Activated T-helper 17 cell treated with anti-CD3 and anti-CD28 coated beads, Interleukin-2, amount 50 U/mL, for 72 hours (primary cell): Measurements from ENCODE around the gene PRKN. TPM values are rescaled to one million over a fixed set of nuclear protein-coding genes. Genes with fewer than 3 reads are reported as not detected.

ENCODE experiments used
- ATAC-seq: fragments of 150-1000 bp; cut with Tn5 transposase; replicated peaks from 2 replicates; pipeline ENCODE4 v1.10.0; 2021; ENCODE audit warnings: mild to moderate bottlenecking, moderate library complexity
- H3K27ac Mint-ChIP-seq: one replicate; pipeline ENCODE4 v1.8.0; 2022; ENCODE audit warnings: mixed read lengths
- H3K27me3 Mint-ChIP-seq: one replicate; pipeline ENCODE4 v1.8.0; 2022; ENCODE audit warnings: mixed read lengths
- H3K36me3 Mint-ChIP-seq: one replicate; pipeline ENCODE4 v1.8.0; 2022; ENCODE audit warnings: low read depth, mild to moderate bottlenecking, mixed read lengths
- H3K4me1 Mint-ChIP-seq: one replicate; pipeline ENCODE4 v1.8.0; 2022; ENCODE audit warnings: mixed read lengths
- H3K4me3 Mint-ChIP-seq: one replicate; pipeline ENCODE4 v1.8.0; 2022; ENCODE audit warnings: mild to moderate bottlenecking, mixed read lengths
- H3K9me3 Mint-ChIP-seq: one replicate; pipeline ENCODE4 v1.8.0; 2022; ENCODE audit warnings: mixed read lengths
- total RNA-seq, 2 donors: library from RNA; stranded (reverse); gene quantifications; one replicate each; pipeline ENCODE4 v1.2.3, GENCODE V29; 2022

Gene PRKN
- total RNA-seq, 2 donors from 2014 or later, result 0.84 to 0.87 TPM

DNA sequence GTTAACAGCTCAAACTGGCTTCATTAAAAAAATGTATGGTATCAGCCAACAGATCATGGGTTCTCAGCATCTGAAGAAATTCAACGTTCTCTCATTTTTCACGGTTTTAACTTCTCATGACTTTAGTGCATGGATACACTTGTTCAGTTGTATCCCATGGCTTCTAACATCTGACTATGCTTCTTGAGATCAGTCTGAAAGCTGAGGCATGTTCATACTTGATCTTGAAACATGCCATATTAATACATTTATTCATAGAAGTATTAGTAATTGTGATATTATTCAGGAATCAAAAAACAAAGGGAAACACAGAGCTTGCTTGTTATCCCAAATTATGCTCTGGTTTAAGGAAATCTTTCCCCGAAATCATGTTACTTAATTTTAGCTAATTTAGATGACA, 649.4 kb downstream of the PRKN start:
- Mint-ChIP-seq H3K4me1 (no peaks in the 10 kb centered on the region), H3K4me3 (no peak overlapping the region), H3K36me3 (no peaks in the 10 kb centered on the region), H3K27me3 (no peaks in the 10 kb centered on the region), H3K9me3 (peaks cover 14% of the 10 kb centered on the region), H3K27ac (no peak overlapping the region)
- no peak for ATAC-seq

DNA sequence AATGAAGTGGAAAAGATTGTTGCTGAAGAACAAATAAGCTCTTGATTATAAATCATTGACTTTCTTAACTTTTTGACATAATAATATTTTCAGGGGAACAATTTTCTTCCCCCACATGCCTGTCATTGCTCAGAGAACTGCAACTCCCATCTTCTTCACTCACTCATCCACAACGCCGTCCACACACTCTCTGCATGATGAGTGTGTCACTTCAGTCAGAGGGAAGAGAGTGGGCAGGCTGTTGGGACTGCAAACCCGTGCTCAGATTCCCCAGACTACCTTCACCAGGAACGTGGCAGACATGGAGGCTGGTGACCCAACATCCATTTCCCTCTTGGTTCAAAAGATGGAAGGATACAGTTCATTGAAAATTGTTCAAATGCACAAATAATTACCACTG, 650.8 kb downstream of the PRKN start:
- Mint-ChIP-seq H3K27ac (no peak overlapping the region), H3K4me3 (no peak overlapping the region), H3K36me3 (no peaks in the 10 kb centered on the region), H3K4me1 (no peaks in the 10 kb centered on the region), H3K27me3 (no peaks in the 10 kb centered on the region), H3K9me3 (peaks cover 13% of the 10 kb centered on the region)
- ATAC-seq, result no peak

DNA sequence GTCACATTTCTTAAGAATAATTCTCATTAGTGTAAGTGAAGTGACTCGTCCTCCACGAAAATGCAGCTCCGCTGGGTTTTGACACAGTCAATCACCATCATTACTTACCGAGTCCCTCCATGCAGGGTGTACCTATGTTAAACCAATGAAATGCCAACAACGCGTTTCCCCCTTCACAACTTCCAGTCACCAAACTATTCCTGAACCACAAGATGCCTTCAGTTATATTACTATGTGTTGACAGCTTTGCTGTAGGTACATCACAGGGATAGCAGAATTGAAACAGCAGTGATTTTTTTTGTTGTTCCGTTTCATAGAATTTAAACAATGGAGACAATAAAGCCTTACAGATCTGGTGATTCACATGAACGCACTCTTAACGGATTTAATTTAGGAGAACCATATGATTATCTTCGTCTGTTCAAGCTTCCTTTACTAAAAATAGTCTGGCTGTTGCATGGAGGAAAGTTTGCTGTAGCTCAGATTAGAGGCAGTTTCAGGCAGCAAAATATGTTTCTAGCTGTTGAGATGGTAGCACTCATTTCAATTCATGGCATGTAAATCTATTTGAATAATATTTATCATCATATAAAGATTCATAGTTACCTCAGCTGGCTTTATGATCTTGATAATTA, 652.8 kb downstream of the PRKN start:
- no peaks in the 10 kb centered on the region for H3K27me3 Mint-ChIP-seq
- no peaks in the 10 kb centered on the region for H3K36me3 Mint-ChIP-seq
- H3K4me1 Mint-ChIP-seq, result no peaks in the 10 kb centered on the region
- H3K27ac Mint-ChIP-seq, result no peak overlapping the region
- ATAC-seq, result no peak
- peaks cover 13% of the 10 kb centered on the region for H3K9me3 Mint-ChIP-seq
- no peak overlapping the region for H3K4me3 Mint-ChIP-seq

DNA sequence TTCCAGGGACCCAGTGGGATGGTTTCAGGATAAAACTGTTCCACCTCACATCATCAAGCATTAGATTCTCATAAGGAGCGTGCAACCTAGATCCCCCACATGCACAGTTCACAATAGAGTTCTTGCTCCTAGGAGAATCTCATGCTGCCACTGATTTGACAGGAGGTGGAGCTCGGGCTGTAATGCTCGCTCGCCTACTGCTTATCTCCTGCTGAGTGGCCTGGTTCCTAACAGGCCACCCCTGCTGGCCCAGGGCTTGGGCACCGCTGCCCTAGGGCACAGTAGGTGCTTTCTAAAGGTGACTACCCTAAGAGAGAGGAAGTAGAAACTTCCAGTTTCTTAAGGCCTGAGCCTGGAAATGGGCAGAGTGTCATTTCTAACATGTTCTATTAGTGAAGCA, 656.9 kb downstream of the PRKN start:
- Mint-ChIP-seq H3K36me3 (no peaks in the 10 kb centered on the region), H3K9me3 (peaks cover 13% of the 10 kb centered on the region), H3K27me3 (no peaks in the 10 kb centered on the region), H3K4me1 (no peaks in the 10 kb centered on the region), H3K27ac (no peak overlapping the region), H3K4me3 (no peak overlapping the region)
- no peak for ATAC-seq

DNA sequence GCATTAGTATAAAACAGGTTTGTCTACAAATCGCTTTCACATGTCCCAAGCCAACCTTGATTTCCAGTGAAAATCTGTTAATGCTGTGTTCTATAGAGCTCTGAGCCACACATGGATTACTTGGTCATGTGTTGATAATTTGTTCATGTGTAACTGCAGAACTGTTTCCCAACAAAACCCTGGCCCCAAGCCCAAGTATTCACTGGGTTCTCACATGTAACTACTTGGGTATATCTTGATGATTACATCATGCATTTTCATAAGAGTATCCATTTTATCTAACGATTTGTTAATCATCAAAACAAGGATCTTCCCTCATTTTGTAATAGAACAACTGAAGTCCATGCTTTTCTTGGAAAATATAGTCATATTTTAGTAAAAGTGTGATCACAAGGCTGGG, 657.6 kb downstream of the PRKN start:
- no peaks in the 10 kb centered on the region for H3K4me1 Mint-ChIP-seq
- H3K27me3 Mint-ChIP-seq, result no peaks in the 10 kb centered on the region

DNA sequence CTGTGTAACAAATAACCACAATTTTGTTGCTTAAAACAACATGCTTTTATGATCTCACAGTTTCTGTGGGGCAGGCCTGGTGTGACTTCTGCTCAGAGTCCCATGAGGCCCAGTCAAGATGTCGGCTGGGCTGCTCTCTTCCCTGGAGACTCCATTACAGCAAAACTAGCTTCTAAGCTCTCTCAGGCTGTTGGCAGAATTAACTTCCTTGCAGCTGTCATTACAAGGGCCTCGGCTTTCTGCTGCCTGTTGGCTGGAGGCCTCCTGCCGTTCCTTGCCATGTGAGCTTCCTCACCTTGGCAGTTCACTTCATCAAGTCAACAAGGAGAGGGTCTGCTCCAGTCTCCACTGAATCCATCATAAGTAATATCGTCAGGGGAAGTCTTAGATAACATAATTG, 659.2 kb downstream of the PRKN start:
- Mint-ChIP-seq H3K4me1 (no peaks in the 10 kb centered on the region), H3K27me3 (no peaks in the 10 kb centered on the region), H3K27ac (no peak overlapping the region), H3K4me3 (no peak overlapping the region), H3K9me3 (peaks cover 10% of the 10 kb centered on the region), H3K36me3 (no peaks in the 10 kb centered on the region)
- no peak for ATAC-seq

More for the DNA sequence above, 657.6 kb downstream of the PRKN start:
- no peaks in the 10 kb centered on the region for H3K36me3 Mint-ChIP-seq
- H3K27ac Mint-ChIP-seq, result no peak overlapping the region
- peaks cover 13% of the 10 kb centered on the region for H3K9me3 Mint-ChIP-seq
- no peak for ATAC-seq
- H3K4me3 Mint-ChIP-seq, result no peak overlapping the region

DNA sequence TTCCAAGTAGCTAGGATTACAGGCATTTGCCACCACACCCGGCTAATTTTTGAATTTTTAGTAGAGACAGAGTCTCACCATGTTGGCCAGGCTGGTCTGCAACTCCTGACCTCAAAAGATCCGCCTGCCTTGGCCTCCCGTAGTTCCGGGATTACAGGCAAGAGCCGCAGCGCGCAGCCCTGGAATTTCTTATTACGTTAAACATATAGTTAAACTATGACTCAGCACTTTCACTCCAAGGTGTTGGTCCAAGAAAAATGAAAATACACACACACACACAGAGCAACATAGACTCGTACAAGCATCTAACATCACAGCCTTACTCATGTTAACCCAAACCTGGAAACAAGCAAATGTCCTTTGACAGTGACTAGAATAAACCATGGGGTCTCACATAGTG, 663.9 kb downstream of the PRKN start:
- no peak overlapping the region for H3K27ac Mint-ChIP-seq
- no peak for ATAC-seq
- H3K4me3 Mint-ChIP-seq, result no peak overlapping the region
- H3K27me3 Mint-ChIP-seq, result no peaks in the 10 kb centered on the region
- peaks cover 8% of the 10 kb centered on the region for H3K9me3 Mint-ChIP-seq
- H3K4me1 Mint-ChIP-seq, result no peaks in the 10 kb centered on the region
- H3K36me3 Mint-ChIP-seq, result no peaks in the 10 kb centered on the region

DNA sequence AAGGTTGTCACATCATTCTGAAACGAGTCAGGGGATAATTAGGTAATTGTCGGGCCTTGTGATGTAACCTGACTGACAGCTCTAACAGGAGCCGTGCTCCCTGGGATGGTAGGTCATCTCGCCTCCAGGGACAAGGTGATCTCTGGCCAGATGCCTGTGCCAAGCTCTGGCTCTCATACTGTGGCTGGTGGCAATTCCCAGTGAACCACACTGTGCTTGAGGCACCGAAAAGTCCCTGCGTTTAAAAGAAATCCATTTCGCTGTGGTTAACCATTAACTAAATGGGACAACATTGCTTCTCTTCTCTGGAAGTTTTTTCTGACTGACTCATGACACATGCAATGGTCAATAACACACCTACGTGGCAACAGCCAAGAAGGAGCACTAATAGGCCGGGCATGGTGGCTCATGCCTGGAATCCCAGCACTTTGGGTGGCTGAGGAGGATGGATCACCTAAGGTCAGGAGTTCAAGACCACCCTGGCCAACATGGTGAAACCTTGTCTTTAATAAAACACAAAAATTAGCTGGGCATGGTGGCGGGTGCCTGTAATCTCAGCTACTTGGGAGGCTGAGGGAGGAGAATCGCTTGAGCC, 669.2 kb downstream of the PRKN start:
- Mint-ChIP-seq H3K36me3 (no peaks in the 10 kb centered on the region), H3K4me1 (no peaks in the 10 kb centered on the region), H3K9me3 (peaks cover 8% of the 10 kb centered on the region), H3K4me3 (no peak overlapping the region), H3K27ac (no peak overlapping the region), H3K27me3 (no peaks in the 10 kb centered on the region)
- ATAC-seq, result no peak

DNA sequence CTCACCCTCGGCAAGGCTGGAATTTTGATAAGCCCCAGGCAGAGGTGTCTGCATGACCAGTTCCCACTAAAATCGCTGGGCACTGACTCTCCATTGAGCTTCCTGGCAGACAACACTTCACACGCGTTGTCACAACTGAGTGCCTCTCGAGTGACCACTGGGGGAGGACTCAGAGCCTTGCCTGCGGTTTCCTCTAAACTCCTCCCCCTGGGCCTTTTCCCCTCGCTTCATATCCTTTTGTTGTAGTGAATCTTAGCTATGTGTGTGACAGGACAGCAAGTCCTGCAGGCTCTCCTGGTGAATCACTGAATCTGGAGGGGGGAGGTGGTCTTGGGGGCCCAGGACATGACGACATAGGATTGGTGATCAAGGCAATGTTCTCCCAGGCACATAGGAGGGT, 670.8 kb downstream of the PRKN start:
- Mint-ChIP-seq H3K36me3 (no peaks in the 10 kb centered on the region), H3K9me3 (peaks cover 8% of the 10 kb centered on the region), H3K27me3 (no peaks in the 10 kb centered on the region), H3K27ac (no peak overlapping the region), H3K4me1 (no peaks in the 10 kb centered on the region), H3K4me3 (no peak overlapping the region)
- no peak for ATAC-seq

DNA sequence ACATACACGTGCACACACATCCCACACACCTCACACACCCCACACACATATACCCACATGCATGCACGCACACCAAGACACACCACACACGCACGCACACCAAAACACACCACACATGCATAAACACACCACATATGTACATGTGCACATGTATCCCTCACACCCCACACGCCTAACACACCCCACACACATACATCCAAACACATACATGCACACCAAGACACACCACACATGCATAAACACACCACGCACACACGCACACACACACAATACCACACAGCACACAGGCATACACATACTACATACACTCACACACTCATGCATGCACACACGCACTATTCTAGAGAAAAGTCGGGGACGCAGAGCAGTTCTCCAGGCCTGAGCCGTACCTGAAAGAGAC, 671.5 kb downstream of the PRKN start:
- Mint-ChIP-seq H3K27me3 (no peaks in the 10 kb centered on the region), H3K36me3 (no peaks in the 10 kb centered on the region), H3K9me3 (peaks cover 4% of the 10 kb centered on the region), H3K4me3 (no peak overlapping the region), H3K4me1 (no peaks in the 10 kb centered on the region), H3K27ac (no peak overlapping the region)
- ATAC-seq, result no peak

DNA sequence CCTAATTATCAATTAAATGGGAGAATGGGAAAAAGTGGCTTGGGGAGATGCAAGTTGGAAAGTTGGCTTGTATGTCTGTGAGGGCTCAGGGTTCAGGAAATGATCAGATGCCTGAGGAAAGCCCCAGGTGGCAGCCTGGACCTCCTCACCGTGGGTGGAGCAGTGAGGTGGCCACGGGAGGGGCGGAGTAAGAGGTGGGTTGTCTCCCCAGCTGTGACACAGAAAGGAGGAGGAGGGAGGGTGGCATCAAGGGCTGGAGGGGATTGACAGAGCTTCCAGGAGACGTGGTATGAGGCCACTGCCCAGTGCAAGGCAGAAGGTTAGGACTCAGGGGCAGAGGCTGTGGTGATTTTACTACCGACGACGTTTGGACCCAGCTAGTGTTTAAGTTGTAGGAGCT, 672.2 kb downstream of the PRKN start:
- no peaks in the 10 kb centered on the region for H3K36me3 Mint-ChIP-seq
- no peak overlapping the region for H3K27ac Mint-ChIP-seq
- no peaks in the 10 kb centered on the region for H3K27me3 Mint-ChIP-seq
- H3K4me3 Mint-ChIP-seq, result no peak overlapping the region
- peak; percentile 21 for ATAC-seq
- H3K4me1 Mint-ChIP-seq, result no peaks in the 10 kb centered on the region
- H3K9me3 Mint-ChIP-seq, result peaks cover 6% of the 10 kb centered on the region

DNA sequence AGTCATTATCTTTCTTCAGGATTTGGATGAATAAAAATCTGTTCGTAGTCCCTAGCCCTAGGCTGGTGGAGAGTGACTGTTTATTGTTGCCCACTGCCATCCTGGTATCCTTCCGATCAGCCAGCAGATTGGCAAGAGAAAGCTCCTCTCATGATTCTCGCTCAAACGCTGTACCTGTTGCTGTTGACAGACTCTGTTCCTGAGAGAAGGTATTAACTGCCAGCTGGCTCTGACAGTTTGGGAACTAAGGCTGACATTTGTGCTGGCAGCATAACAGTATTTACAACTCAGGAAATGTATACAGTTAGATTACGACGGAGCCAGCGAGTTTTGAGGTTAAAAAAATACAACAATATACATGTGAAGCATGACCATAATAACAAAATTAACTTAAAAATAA, 674.5 kb downstream of the PRKN start:
- Mint-ChIP-seq H3K4me1 (no peaks in the 10 kb centered on the region), H3K4me3 (no peak overlapping the region)
- ATAC-seq, result no peak

DNA sequence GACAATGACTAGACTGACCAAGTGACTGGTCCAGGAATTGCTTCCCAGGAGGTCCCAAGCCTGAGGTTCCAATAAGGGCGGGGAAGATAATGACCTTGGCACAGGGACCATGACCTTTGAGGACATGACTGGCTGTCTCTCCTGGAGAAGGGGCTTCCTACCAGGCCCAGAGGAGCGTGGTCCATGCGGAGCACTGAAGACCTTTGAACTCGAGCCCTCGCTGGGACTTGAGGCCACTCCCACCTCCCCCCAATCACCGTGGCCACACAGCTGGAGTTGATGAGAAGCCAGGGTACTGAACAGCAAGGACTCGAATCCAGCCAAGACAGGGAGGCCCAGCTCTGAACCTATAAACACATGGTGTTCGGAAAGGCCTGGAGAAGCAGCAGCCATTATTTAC, 677.0 kb downstream of the PRKN start:
- Mint-ChIP-seq H3K4me3 (no peak overlapping the region), H3K4me1 (no peaks in the 10 kb centered on the region), H3K36me3 (no peaks in the 10 kb centered on the region), H3K27me3 (no peaks in the 10 kb centered on the region), H3K9me3 (peaks cover 7% of the 10 kb centered on the region), H3K27ac (no peak overlapping the region)
- ATAC-seq, result no peak

More for the DNA sequence above, 674.5 kb downstream of the PRKN start:
- Mint-ChIP-seq H3K36me3 (no peaks in the 10 kb centered on the region), H3K27me3 (no peaks in the 10 kb centered on the region), H3K27ac (no peak overlapping the region), H3K9me3 (peaks cover 8% of the 10 kb centered on the region)

DNA sequence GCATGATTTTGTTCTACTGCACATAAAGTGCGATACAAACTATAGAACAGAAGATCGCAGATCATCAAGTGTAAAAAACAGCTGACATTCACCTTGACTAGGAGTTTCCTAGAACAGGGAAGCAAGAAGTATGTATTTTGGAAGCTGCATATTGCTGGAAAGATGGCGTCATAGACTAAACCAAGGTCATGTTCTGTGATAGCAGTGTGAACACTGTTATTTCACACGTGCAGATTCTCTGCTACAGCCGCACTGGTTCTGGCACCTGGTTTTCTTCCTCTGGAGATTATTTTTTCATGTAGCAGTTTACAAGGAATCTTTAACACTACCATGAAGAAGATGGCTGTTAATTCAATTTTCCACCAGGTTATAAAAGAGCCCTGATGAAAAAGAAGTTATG, 681.2 kb downstream of the PRKN start:
- Mint-ChIP-seq H3K4me3 (no peak overlapping the region), H3K9me3 (peaks cover 16% of the 10 kb centered on the region)

DNA sequence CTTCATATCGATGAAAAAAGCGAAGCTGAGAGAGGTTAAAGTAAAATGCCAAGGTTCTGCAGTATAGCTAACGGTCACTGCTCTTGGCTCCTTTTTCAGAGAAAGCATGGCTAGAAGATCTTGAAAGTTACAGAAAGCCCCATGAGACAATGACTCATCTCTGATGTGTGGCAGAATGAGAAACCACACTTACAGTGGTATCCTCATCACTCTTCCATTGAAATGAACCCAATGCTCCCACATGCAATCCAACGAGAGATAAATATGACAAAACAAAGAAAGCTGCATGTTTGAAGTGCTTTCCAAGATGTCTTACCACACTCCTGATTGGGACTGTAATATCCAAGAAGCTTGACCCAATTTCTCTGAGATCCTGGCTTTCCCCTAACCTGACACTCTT, 694.9 kb downstream of the PRKN start:
- peak; percentile 75 for ATAC-seq
- H3K27me3 Mint-ChIP-seq, result no peaks in the 10 kb centered on the region
- H3K36me3 Mint-ChIP-seq, result no peaks in the 10 kb centered on the region
- no peak overlapping the region for H3K4me3 Mint-ChIP-seq
- H3K4me1 Mint-ChIP-seq, result no peaks in the 10 kb centered on the region
- peak overlapping the region; percentile 6 for H3K27ac Mint-ChIP-seq
- peaks cover 8% of the 10 kb centered on the region for H3K9me3 Mint-ChIP-seq

More for the DNA sequence above, 681.2 kb downstream of the PRKN start:
- Mint-ChIP-seq H3K27me3 (no peaks in the 10 kb centered on the region), H3K27ac (no peak overlapping the region), H3K4me1 (no peaks in the 10 kb centered on the region), H3K36me3 (no peaks in the 10 kb centered on the region)
- no peak for ATAC-seq
